Effector memory CD4-positive, alpha-beta T cell (primary cell): ENCODE results near the gene ETS1.
A peak's percentile ranks its signal among the peaks of the same experiment; 100 is the strongest.

Source experiments
- DNase-seq, 3 donors: peaks; one replicate each; pipeline ENCODE4 v3.0.0-alpha.2; 2020
- H3K27ac ChIP-seq: 2 replicates; pipeline ENCODE4 v1.7.0; 2013; ENCODE audit warnings: mild to moderate bottlenecking, low read length, moderate library complexity; ENCODE audit not compliant: insufficient read depth, poor library complexity, severe bottlenecking
- H3K27me3 ChIP-seq: replicated peaks from 2 replicates; pipeline ENCODE4 v1.7.0; 2013; ENCODE audit warnings: mild to moderate bottlenecking, low read length; ENCODE audit not compliant: insufficient read depth, control insufficient read depth, poor library complexity, severe bottlenecking
- H3K36me3 ChIP-seq: 2 replicates; pipeline ENCODE4 v1.7.0; 2013; ENCODE audit warnings: mild to moderate bottlenecking, low read length, moderate library complexity; ENCODE audit not compliant: control insufficient read depth, insufficient read depth
- H3K4me1 ChIP-seq: 2 replicates; pipeline ENCODE4 v1.7.0; 2013; ENCODE audit warnings: low read length, mild to moderate bottlenecking; ENCODE audit not compliant: control insufficient read depth, insufficient read depth, poor library complexity, severe bottlenecking
- H3K4me3 ChIP-seq: 2 replicates; pipeline ENCODE4 v1.7.0; 2013; ENCODE audit warnings: low read length, low read depth, mild to moderate bottlenecking; ENCODE audit not compliant: insufficient read depth, poor library complexity, severe bottlenecking
- H3K9me3 ChIP-seq: 2 replicates; pipeline ENCODE4 v1.7.0; 2013; ENCODE audit warnings: mild to moderate bottlenecking, low read length, moderate library complexity; ENCODE audit not compliant: control insufficient read depth

ETS1 gene

DNA sequence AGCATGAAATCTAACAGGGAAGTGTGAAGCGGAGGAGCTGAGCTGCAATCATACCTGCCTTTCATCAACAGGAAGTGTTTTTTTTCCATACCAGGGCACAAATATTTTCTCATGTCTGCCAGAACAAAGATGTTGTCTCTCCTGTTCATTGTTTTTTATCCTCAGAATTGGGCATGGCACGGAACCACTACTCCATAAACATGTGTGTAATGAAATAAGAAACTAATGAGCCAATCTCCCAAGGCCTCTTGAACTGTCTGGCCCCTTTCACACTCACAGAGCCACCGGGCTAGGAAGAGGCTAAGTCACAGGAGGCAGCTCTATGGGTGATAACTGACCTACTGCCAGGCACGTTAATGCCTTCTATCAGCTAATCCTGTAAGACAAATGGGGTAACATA lies 124.4 kb downstream of the ETS1 start:
- Histone ChIP-seq H3K36me3 (peaks cover 82% of the 10 kb centered on the region), H3K4me1 (peaks cover 56% of the 10 kb centered on the region), H3K4me3 (no peak overlapping the region), H3K27me3 (no peaks in the 10 kb centered on the region), H3K27ac (peak overlapping the region; percentile 93), H3K9me3 (no peaks in the 10 kb centered on the region)
- DNase-seq = no peak

DNA sequence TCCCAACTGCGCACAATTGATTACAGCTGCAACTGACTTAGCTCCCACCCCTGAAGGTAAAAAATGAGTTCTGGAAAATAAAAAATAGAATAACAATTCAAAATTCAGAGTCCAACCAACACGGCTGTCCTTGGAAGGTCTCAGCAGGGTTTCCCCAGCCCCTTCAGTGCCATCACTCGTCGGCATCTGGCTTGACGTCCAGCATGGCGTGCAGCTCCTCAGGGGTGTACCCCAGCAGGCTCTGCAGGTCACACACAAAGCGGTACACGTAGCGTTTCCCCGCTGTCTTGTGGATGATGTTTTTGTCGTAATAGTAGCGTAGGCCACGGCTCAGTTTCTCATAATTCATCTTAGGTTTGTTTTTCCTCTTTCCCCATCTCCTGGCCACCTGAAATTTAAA lies 125.2 kb downstream of the ETS1 start:
- no peak overlapping the region for H3K4me3 ChIP-seq
- no peaks in the 10 kb centered on the region for H3K27me3 ChIP-seq
- H3K4me1 ChIP-seq = peaks cover 52% of the 10 kb centered on the region
- peaks cover 82% of the 10 kb centered on the region for H3K36me3 ChIP-seq
- DNase-seq = no peak
- H3K27ac ChIP-seq = peak overlapping the region; percentile 93
- no peaks in the 10 kb centered on the region for H3K9me3 ChIP-seq

DNA sequence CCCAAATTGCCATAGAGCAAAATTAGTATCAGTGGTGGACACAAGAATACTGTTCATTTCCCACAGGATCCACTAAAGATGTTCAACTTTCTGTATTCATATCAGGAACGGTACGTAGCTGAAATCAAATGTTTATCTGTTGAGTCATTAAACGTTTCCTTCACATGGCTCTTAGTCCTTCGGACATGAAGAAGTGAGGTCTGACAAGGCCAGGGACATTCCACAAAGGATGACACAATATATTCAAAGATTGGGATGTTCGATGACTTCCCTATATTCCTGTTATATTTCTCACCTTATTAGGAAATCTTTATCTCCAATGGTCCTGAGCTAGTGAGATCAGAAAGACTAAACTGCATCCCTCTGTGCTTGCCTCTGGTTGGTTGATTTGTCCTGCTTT lies 129.0 kb downstream of the ETS1 start:
- Histone ChIP-seq H3K27ac (no peak overlapping the region), H3K36me3 (peaks cover 68% of the 10 kb centered on the region), H3K4me3 (no peak overlapping the region), H3K4me1 (peaks cover 13% of the 10 kb centered on the region), H3K9me3 (no peaks in the 10 kb centered on the region), H3K27me3 (no peaks in the 10 kb centered on the region)
- no peak for DNase-seq

DNA sequence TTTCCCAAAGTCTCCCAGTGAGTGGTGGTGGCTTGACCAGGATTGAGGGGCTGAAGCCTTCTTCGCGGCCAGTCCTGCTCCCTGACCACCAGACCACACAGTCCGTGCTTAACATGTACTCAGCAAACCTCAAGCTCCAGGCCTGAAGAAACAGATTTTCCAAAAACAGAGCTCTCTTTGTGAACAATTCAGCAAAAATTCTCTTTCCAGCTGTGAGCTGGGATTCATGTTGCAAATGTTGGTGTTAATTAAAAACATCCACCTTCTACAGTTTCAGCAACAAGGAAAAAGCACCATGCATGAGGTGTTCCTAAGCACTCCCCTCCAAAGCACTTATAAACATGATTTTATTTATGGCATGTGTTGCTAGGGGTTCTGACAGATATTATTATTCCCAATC lies 129.5 kb downstream of the ETS1 start:
- Histone ChIP-seq H3K36me3 (peaks cover 64% of the 10 kb centered on the region), H3K27ac (peak overlapping the region; percentile 6), H3K4me3 (no peak overlapping the region), H3K27me3 (no peaks in the 10 kb centered on the region), H3K4me1 (peaks cover 9% of the 10 kb centered on the region), H3K9me3 (no peaks in the 10 kb centered on the region)
- DNase-seq = no peak

GRCh38 chr11:128456566-128457268 lies 130.6 kb downstream of the ETS1 start:
- Histone ChIP-seq H3K4me3 (no peak overlapping the region), H3K4me1 (peaks cover 5% of the 10 kb centered on the region), H3K27me3 (no peaks in the 10 kb centered on the region), H3K36me3 (peaks cover 52% of the 10 kb centered on the region), H3K9me3 (no peaks in the 10 kb centered on the region), H3K27ac (no peak overlapping the region)
- DNase-seq = no peak

DNA sequence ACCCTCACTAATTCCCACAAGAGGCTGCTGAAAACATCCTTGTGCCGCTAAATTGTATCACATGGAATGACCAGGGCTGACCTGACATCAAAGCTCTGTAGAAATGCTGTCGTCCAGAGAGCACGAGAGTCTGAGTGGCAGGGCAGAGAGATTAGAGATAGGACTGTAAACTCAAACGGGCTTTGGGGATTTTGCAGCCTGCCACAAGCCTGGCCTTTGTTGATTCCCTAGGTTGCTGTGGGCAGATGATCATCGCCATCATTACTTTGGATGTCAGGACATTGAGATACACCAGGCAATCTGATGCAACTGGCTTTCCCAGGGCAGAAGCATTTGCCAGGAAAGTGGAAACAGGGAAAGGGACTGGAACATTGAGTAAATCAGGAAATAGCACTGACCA lies 131.6 kb downstream of the ETS1 start:
- Histone ChIP-seq H3K4me1 (peaks cover 5% of the 10 kb centered on the region), H3K27ac (peak overlapping the region; percentile 25), H3K36me3 (peaks cover 43% of the 10 kb centered on the region), H3K4me3 (no peak overlapping the region), H3K9me3 (no peaks in the 10 kb centered on the region), H3K27me3 (no peaks in the 10 kb centered on the region)
- no peak for DNase-seq

DNA sequence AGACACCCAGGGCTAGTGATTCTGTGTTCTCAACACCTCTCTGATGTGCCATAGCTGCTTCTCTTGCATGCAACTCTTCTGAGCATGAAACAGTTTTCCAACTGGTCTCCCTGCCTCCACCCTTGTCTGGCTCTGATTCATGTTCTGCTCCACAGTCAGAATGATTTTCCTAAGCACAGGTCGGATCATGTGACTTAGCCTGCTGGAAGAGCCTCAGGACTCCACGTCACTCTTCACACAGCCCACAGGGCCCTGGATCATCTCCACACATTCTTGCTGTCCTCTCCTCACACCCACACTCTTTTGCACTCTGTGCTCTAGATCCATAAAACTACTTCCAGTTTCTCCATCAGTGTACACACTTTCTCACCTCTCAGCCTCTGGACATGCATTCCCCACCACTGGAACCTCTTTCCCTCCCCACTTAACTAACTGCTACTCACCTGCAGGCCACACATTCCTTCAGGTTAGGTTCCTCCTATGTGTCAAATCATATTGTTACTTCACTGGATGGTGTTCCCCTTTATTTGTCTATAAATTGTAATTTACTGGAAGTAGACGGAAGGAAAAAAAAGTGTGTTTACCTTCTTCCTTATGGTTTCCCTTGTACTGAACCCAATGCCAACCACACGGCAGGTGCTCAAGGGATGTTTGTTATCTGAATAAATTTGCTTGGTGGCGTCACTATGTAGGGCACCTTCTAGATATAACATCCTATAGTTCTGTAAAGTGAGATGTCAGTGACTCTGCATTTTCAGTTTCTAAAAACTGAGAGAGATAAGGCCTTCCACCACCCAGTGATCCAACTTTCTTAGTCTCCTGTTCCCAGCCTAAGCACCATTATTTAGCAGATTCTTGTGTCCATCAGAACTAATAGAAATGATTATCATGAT lies 133.7 kb downstream of the ETS1 start:
- H3K27ac ChIP-seq = peak overlapping the region; percentile 20
- H3K4me3 ChIP-seq = no peak overlapping the region
- DNase-seq = no peak
- H3K4me1 ChIP-seq = peaks cover 5% of the 10 kb centered on the region
- no peaks in the 10 kb centered on the region for H3K27me3 ChIP-seq
- H3K9me3 ChIP-seq = no peaks in the 10 kb centered on the region
- H3K36me3 ChIP-seq = peaks cover 27% of the 10 kb centered on the region

DNA sequence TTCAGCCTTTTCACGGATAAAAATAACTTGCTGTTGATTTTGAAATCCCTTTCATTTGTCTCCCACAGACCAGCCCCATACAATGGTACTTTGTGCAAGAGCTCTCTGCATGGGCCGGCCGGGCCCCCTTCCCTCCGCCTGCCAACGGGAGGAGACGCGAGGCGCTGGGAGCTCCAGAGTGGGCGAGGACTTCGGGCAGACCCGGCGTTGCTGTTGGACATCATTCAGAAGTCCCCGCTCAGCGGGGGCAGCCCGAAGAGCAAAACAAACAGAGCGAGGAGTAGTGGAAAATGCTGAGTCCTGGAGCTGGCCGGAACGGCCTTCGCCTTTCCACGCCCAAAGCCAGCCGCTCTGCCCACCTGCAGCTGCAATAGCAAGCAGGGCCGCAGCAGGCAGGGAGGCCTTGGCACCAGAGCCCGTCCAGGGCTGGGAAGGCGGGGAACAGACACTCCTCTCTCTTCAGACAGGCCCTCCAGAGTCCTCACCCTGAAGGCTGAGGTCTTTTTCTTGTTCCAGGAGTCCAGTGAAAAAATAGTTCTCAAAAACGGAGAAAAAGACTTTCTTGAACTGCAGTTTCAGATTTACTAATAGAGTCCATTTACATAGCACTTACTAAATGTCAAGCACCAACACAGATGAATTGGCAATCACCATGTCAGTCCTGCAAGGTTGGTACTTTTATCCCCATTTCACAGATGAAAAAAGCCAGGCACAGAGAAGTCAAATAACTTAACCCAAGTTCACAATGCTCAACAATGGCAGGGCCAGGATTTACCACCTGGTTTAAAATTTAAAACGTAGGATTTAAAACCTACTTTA lies 135.5 kb downstream of the ETS1 start:
- peaks cover 8% of the 10 kb centered on the region for H3K36me3 ChIP-seq
- H3K27ac ChIP-seq = peak overlapping the region; percentile 12
- no peak overlapping the region for H3K4me3 ChIP-seq
- no peaks in the 10 kb centered on the region for H3K4me1 ChIP-seq
- H3K9me3 ChIP-seq = no peaks in the 10 kb centered on the region
- H3K27me3 ChIP-seq = no peaks in the 10 kb centered on the region
- DNase-seq = no peak

GRCh38 chr11:128450882-128451651 lies 136.3 kb downstream of the ETS1 start:
- Histone ChIP-seq H3K27ac (no peak overlapping the region), H3K9me3 (no peaks in the 10 kb centered on the region), H3K4me1 (no peaks in the 10 kb centered on the region), H3K27me3 (no peaks in the 10 kb centered on the region), H3K4me3 (no peak overlapping the region), H3K36me3 (peaks cover under 1% of the 10 kb centered on the region)
- no peak for DNase-seq
